Measurements from ENCODE around the gene PFN3.

The PFN3 gene

GRCh38 chr5:177357459-177358351, 42.8 kb downstream of the PFN3 start, which contains the start of gene RGS14:
TSS of gene RGS14 (plus strand) at chr5:177357924. CDS start at chr5:177358025, 101 bp downstream.
- peak; percentile 78 to 84 (median 82) for DNase-seq

GRCh38 chr5:177357146-177357458, 43.4 kb downstream of the PFN3 start:
- DNase-seq: no peak

- no peak for DNase-seq
Observed at GRCh38 chr5:177356746-177357145, 43.7 kb downstream of the PFN3 start.

GRCh38 chr5:177355868-177356168, 44.6 kb downstream of the PFN3 start:
- DNase-seq: peak in 2 of 3 donors; percentile 38 to 39

GRCh38 chr5:177355162-177355867, 45.1 kb downstream of the PFN3 start:
- no peak for DNase-seq

GRCh38 chr5:177354711-177355110, 45.8 kb downstream of the PFN3 start:
- DNase-seq: peak; percentile 67 to 75 (median 67)

- DNase-seq: no peak
Observed at GRCh38 chr5:177354256-177354655, 46.2 kb downstream of the PFN3 start.

GRCh38 chr5:177353093-177353492, 47.4 kb downstream of the PFN3 start:
- peak; percentile 46 to 70 (median 60) for DNase-seq

- DNase-seq: peak; percentile 95 to 96 (median 96)
Observed at GRCh38 chr5:177351392-177352329, 48.8 kb downstream of the PFN3 start, which contains the start of gene LMAN2. TSS of gene LMAN2 (minus strand) at chr5:177351668. CDS start at chr5:177351647, 21 bp downstream.

- no peak for DNase-seq
Observed at GRCh38 chr5:177350776-177351391, 49.6 kb downstream of the PFN3 start.
